HG03457 (cell line): ENCODE data around the gene PRRC2A.

ENCODE experiments used
- ATAC-seq: cut with Tn5 transposase; IDR thresholded peaks from one replicate; pipeline ENCODE4 v1.9.1; 2021; ENCODE audit warnings: moderate number of reproducible peaks; ENCODE audit not compliant: unreplicated experiment

PRRC2A gene

DNA sequence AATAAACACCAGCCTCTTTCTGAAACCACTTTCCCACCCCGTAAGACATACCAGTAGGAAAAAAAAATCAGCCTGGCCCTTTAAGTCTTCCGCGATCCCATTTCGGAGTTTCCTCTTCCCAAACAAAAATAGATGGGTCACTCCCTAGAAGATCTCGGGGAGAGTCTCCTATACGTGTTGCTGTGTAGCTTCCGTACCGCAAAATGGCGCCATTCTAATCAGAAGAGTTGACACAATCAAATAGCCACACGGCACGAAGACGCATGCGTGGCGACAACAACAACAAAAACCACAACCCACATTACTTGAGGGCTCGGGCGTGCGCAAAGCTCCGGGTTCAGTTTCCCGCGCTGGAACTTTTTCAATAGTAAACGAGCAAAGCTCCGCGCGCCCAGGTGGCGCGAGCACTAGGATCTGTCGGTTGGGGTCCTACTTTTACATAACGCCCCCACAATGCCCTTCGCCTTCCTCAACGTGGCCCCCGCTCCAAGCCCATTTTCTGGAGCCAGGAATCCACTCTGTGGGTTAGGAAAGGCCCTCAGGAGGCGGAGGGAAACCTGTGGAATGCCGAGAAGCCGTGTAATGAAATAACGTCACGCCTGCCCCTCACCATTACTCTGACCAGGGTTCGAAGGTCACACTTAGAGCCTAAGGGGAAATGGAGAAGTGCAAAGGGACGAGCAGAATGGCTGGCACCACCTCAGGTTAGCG lies 44.4 kb downstream of the PRRC2A start, which contains the start of gene GPANK1:
TSS of gene GPANK1 (minus strand) at position 208 of the 711 bp plus-strand sequence. CDS start 519 bp downstream, outside the sequence.
- ATAC-seq = peak; percentile 0

DNA sequence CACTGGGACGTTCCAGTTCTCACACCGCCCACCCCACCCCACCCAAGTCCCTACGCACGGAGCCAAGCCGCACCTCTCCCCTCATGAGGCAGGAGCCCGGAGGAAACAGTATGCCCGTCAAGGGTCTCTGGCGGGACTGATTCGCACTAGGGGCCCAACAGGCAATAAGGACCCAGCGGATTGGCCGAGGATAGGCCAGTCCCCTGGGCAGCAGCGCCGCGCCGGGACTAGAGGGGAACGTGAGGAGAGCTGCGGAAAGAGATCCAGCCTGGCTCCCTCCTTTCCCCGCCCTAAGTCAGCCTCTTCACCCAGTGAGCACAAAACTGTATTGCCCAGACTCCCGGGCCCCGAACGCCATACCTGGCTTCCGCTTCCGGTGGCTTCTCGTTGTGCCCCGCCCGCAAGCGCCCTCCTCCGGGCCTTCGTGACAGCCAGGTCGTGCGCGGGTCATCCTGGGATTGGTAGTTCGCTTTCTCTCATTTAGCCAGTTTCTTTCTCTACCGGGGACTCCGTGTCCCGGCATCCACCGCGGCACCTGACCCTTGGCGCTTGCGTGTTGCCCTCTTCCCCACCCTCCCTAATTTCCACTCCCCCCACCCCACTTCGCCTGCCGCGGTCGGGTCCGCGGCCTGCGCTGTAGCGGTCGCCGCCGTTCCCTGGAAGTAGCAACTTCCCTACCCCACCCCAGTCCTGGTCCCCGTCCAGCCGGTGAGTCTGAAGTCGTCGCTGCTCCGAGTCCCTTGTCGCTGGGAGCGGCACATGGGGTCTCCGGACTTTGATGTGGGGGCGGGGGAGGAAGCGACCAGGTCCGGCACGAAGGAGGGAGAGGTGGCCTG lies 45.2 kb downstream of the PRRC2A start, which contains the start of gene CSNK2B:
TSS of gene CSNK2B (plus strand) at position 580 of the 836 bp plus-strand sequence. CDS start 752 bp downstream, outside the sequence.
- peak; percentile 54 for ATAC-seq

DNA sequence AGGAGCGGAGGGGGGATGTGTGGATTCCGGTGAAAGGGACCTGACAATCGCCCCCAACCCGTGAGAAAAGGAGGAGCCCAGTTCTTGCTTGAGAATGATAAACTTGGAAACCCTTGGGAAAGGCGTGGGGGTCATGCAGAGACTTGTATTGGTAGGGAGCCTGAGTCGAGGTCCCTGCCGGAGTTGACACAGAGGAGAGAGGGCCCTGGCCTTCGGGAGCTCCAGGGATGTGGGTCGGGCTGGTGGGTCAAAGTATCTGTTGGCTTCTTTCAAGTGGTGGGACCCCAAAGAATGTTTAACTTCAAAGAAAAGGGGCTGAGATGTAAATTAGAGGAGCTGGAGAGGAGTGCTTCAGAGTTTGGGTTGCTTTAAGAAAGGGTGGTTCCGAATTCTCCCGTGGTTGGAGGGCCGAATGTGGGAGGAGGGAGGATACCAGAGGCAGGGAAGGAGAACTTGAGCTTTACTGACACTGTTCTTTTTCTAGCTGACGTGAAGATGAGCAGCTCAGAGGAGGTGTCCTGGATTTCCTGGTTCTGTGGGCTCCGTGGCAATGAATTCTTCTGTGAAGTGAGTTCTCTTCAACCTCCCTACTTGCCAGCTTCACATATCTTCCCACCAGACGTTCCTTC lies 45.9 kb downstream of the PRRC2A start:
- no peak for ATAC-seq

- no peak for ATAC-seq
Observed at GRCh38 chr6:31669676-31670075, 49.2 kb downstream of the PRRC2A start, which contains the start of gene LY6G5B. Gene LY6G5B (plus strand): TSS chr6:31669976. CDS start chr6:31670951, 975 bp downstream.

DNA sequence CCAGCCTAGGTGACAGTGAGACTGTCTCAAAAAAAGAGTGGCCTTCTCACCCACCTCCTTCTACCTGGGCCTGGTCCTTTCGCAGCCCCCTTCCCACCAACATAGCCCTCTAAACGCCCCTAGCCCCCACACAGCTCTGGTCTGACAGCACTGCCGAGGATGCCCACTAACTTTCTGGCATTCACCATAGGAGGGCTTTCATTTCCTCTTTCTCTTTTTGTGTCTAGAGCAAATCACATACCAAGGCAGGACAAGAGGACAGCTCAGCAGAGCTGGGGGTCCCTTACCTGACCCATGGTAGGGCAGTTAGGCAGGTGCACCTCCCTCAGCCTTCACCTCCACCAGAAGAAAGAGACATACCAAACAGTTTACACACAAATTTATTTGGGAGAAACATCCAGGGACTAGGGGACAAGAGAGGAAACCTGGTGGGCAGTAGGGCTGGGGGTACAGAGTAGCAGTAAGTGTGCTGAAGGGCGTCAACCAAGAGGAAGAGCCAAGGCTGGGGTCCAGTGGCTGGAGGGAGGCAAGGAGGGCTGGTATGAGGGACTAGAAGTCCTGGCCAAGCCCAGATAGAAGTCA lies 55.9 kb downstream of the PRRC2A start:
- ATAC-seq = no peak

- ATAC-seq = no peak
Observed at GRCh38 chr6:31676904-31677303, 56.4 kb downstream of the PRRC2A start.

GRCh38 chr6:31677955-31678354 lies 57.4 kb downstream of the PRRC2A start:
- no peak for ATAC-seq

GRCh38 chr6:31680226-31681134 lies 60.0 kb downstream of the PRRC2A start, which contains the start of gene LY6G5C:
Gene LY6G5C (minus strand): TSS chr6:31681067. CDS start chr6:31680373, 694 bp downstream.
- no peak for ATAC-seq

GRCh38 chr6:31681135-31681671 lies 60.7 kb downstream of the PRRC2A start:
- no peak for ATAC-seq

DNA sequence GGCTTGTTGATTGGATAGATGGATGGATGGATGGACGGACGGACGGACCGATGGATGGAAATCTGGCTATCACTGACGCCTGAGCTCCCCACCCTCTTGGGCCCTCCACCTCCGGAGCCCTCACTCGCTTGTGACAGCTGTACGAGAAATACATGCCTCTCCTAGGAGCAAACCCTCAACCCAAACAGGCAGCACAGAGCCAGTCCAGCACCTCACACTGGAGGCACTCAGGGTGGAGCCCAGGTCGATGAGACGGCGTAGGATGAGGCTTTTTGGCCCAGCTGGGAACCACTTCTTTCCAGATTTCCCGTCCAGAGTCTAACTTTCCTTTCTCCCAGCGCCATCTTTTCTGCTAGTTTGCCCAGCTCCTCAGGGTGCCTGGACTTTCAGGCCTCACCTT lies 63.1 kb downstream of the PRRC2A start:
- no peak for ATAC-seq

DNA sequence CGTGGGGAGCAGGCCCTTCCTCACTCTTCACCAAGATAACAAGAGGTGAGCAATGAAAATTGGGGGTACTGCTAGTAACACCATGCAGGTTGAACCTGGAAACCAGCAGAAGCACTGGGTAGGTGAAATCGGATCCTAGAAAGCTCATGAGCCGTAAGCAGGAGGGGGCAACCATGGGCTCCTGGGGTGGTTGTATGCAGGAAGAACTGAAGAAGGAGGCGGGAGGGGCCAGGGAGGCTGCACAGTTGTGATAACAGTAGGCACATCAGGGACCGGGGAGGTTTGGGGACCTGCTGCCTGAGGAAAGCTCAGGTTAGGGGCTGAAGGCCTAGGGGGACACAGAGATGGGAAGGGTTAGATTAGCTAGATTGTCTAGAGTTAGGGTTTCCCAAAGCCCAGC lies 66.0 kb downstream of the PRRC2A start:
- no peak for ATAC-seq

DNA sequence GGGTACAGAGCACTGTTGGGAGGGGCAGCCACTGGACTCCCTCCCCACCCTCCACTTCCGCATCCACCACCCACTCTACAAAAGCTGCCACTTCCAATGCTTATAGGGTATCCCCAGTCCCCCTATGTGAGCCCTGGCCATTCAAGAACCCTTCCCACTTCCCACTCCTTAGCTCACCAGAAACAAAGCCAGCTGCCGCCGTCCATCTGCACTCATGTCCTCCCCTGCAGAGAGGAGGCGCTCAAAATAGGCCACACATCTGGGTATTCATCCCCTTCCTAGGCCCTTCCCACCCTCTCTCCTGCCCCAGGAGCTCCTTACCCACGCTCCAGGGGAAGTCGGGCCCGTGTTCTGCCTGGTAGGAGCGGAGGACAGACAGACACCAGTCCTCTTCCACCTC lies 66.8 kb downstream of the PRRC2A start:
- no peak for ATAC-seq
